Measurements from ENCODE around the gene GHRH.

Gene GHRH

GRCh38 chr20:37261714-37262113 lies at the start of gene GHRH:
TSS of gene GHRH (minus strand) at chr20:37261814. CDS start at chr20:37256889, 4,925 bp downstream.
- DNase-seq (ENCODE audit: extremely low read depth in 1 of 2, low read depth in 1 of 2) = no peak

- no peak for DNase-seq (ENCODE audit: extremely low read depth in 1 of 2, low read depth in 1 of 2)
Observed at GRCh38 chr20:37310951-37311350, 49.3 kb upstream of the GHRH start.

GRCh38 chr20:37309936-37310590 lies 48.4 kb upstream of the GHRH start:
- no peak for DNase-seq (ENCODE audit: extremely low read depth in 1 of 2, low read depth in 1 of 2)

GRCh38 chr20:37309290-37309689 lies 47.7 kb upstream of the GHRH start:
- DNase-seq (ENCODE audit: extremely low read depth in 1 of 2, low read depth in 1 of 2) = no peak

GRCh38 chr20:37308086-37309050 lies 46.8 kb upstream of the GHRH start:
- DNase-seq (ENCODE audit: extremely low read depth in 1 of 2, low read depth in 1 of 2) = no peak

GRCh38 chr20:37305839-37306238 lies 44.2 kb upstream of the GHRH start:
- DNase-seq (ENCODE audit: extremely low read depth in 1 of 2, low read depth in 1 of 2) = no peak

- no peak for DNase-seq (ENCODE audit: extremely low read depth in 1 of 2, low read depth in 1 of 2)
Observed at GRCh38 chr20:37305079-37305478, 43.5 kb upstream of the GHRH start.

GRCh38 chr20:37303637-37304036 lies 42.0 kb upstream of the GHRH start:
- DNase-seq (ENCODE audit: extremely low read depth in 1 of 2, low read depth in 1 of 2) = no peak

- no peak for DNase-seq (ENCODE audit: extremely low read depth in 1 of 2, low read depth in 1 of 2)
Observed at GRCh38 chr20:37302981-37303380, 41.4 kb upstream of the GHRH start.

- no peak for DNase-seq (ENCODE audit: extremely low read depth in 1 of 2, low read depth in 1 of 2)
Observed at GRCh38 chr20:37301558-37301957, 39.9 kb upstream of the GHRH start.

- DNase-seq (ENCODE audit: extremely low read depth in 1 of 2, low read depth in 1 of 2) = no peak
Observed at GRCh38 chr20:37301120-37301519, 39.5 kb upstream of the GHRH start.

GRCh38 chr20:37299718-37300528 lies 38.3 kb upstream of the GHRH start:
- DNase-seq (ENCODE audit: extremely low read depth in 1 of 2, low read depth in 1 of 2) = no peak

GRCh38 chr20:37298190-37298939 lies 36.8 kb upstream of the GHRH start:
- DNase-seq (ENCODE audit: extremely low read depth in 1 of 2, low read depth in 1 of 2) = no peak

GRCh38 chr20:37297066-37297736 lies 35.6 kb upstream of the GHRH start:
- no peak for DNase-seq (ENCODE audit: extremely low read depth in 1 of 2, low read depth in 1 of 2)

- DNase-seq (ENCODE audit: extremely low read depth in 1 of 2, low read depth in 1 of 2) = no peak
Observed at GRCh38 chr20:37296371-37296770, 34.8 kb upstream of the GHRH start.

- no peak for DNase-seq (ENCODE audit: extremely low read depth in 1 of 2, low read depth in 1 of 2)
Observed at GRCh38 chr20:37295595-37295994, 34.0 kb upstream of the GHRH start.

GRCh38 chr20:37295001-37295400 lies 33.4 kb upstream of the GHRH start:
- no peak for DNase-seq (ENCODE audit: extremely low read depth in 1 of 2, low read depth in 1 of 2)

- DNase-seq (ENCODE audit: extremely low read depth in 1 of 2, low read depth in 1 of 2) = no peak
Observed at GRCh38 chr20:37294262-37294981, 32.8 kb upstream of the GHRH start.

- no peak for DNase-seq (ENCODE audit: extremely low read depth in 1 of 2, low read depth in 1 of 2)
Observed at GRCh38 chr20:37293301-37293943, 31.8 kb upstream of the GHRH start.
